ENCODE measurements around the gene C19orf67. TPM values are rescaled to one million over a fixed set of nuclear protein-coding genes. Genes with fewer than 3 reads are reported as not detected.
"Not testable (repeated sequence)": the region's sequence is repeated elsewhere in the genome, so short reads cannot be mapped to it uniquely, and the experiment has no call there.

Gene C19orf67
- total RNA-seq, 1 donor from 2014 or later, result not detected

GRCh38 chr19:14048443-14049153, 37.0 kb downstream of the C19orf67 start:
- DNase-seq (ENCODE audit: low spot score) (peak; percentile 67), ATAC-seq (peak; percentile 49)
- intact Hi-C loops (cut with DNase I), result no loop called here

DNA sequence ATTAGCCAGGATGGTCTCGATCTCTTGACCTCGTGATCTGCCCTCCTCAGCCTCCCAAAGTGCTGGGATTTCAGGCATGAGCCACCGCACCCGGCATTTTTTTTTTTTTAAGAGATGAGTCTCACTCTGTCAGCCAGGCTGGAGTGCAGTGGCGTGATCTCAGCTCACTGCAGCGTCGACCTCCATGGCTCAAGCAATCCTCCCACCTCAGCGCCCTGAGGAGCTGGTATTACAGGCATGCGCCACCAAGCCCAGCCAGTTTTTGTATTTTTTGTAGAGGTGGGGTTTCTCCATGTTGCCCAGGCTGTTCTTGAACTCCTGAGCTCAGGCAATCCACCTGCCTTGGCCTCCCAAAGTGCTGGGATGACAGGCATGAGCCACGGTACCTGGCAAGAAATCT, 37.7 kb downstream of the C19orf67 start:
- ATAC-seq; DNase-seq (ENCODE audit: low spot score); intact Hi-C loops (cut with DNase I): not testable (repeated sequence)

DNA sequence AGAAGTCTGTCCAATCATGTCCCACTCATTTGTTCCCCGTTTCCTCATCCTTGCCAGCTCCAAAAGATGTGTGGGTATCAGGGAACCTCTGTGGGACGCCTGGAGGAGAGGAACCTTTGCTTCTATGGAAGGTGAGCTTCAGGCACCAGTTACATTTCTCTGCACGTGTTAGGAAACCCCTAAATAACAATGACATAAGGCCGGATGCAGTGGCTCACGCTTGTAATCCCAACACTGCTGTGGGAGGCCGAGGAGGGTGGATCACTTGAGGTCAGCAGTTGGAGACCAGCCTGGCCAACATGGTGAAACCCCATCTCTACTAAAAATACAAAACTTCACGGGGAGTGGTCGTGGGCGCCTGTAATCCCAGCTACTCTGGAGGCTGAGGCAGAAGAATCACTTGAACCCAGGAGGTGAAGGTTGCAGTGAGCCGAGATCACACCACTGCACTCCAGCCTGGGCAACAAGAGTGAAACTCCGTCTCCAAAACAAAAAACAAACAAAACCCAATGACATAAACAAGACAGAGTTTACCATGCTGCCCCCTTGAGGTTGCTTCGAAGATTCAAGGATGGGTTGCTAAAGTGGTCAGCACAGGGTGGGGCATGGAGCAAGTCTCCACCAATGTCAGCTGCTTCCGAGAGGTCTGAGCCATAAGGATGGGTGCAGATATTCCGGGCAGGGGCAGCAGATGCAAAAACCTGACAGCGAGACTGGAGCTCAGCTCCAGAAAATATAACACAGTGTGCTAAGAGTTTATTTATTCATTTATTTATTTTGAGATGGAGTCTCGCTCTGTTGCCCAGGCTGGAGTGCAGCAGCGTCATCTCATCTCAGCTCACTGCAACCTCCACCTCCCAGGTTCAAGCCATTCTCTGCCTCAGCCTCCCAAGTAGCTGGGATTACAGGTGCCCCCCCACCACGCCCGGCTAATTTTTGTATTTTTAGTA, 42.6 kb downstream of the C19orf67 start:
- DNase-seq (ENCODE audit: low spot score) (peak; percentile 63), ATAC-seq (peak; percentile 82)
- intact Hi-C loops (cut with DNase I), result not testable (repeated sequence)

GRCh38 chr19:14039181-14039580, 46.4 kb downstream of the C19orf67 start:
- DNase-seq (ENCODE audit: low spot score) (no peak), ATAC-seq (no peak)
- intact Hi-C loops (cut with DNase I), result no loop called here

DNA sequence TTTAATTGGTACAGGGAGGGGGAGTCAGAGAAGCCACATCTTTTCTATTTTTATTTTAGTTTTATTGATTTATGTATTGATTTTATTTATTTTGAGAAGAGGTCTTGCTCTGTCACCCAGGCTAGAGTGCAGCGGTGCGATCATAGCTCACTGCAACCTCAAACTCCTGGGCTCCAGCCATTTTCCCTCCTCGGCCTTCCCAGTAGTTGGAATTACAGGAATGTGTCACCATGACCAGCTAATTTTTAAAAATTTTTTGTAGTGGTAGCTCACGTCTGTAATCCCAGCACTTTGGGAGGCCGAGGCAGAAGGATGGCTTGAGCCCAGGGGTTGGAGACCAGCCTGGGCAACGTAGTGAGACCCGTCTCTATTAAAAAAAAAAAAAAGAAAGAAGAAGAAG, 49.9 kb downstream of the C19orf67 start:
- DNase-seq (ENCODE audit: low spot score) (no peak), ATAC-seq (no peak)
- intact Hi-C loops (cut with DNase I), result no loop called here

- intact Hi-C loops (cut with DNase I), result not testable (repeated sequence)
Measured at GRCh38 chr19:14035159-14035558, 50.4 kb downstream of the C19orf67 start.

DNA sequence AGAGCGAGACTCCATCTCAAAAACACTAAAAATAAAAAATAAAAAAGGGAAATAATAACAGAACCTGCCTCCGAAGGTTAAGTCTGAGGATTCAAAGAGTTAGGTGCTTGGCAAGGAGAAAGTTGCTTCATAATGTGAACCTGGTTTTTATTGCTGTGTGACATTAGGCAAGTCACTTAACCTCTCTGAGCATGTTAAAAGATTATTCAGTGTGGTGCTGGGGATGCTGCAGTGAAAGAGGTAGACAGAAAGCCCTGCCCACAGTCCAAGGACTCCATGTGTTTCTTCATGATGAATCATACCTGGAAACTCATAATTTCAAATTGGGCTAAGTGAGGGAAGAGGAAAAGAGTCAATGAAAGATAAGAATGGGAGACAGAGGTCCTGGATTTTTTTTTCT, 51.6 kb downstream of the C19orf67 start:
- intact Hi-C loops (cut with DNase I), result no loop called here
- ATAC-seq (no peak), DNase-seq (ENCODE audit: low spot score) (no peak)

More at GRCh38 chr19:14035159-14035558, 50.4 kb downstream of the C19orf67 start:
- not testable (repeated sequence) for ATAC-seq; DNase-seq (ENCODE audit: low spot score)

DNA sequence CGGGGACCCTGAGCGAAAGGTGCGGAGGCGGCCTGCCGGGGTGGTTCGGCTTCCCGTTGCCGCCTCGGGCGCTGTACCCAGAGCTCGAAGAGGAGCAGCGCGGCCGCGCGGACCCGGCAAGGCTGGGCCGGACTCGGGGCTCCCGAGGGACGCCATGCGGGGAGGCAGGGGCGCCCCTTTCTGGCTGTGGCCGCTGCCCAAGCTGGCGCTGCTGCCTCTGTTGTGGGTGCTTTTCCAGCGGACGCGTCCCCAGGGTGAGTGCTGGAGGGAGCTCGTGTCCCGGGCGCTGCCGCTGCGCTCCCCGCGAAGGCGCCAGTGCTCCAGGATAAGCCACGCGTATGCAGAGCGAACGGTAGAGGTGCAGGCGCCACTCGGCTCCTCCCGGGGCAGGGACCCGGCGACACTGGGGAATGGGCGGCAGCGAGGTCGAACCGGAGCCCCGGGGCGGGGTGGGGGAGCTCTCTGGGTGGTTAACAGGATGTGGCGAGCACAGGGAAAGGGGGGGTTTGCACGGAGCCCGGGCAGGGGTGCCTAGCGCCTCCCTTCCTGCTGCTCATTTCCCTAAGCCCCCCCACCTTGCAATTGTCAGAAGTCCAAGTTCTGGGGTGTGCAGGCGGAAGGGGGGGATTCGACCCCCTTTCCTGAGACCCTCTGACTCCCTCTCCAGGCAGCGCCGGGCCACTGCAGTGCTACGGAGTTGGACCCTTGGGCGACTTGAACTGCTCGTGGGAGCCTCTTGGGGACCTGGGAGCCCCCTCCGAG, 53.7 kb downstream of the C19orf67 start, which contains the start of gene IL27RA:
IL27RA (plus strand) TSS at position 44 of the 762 bp plus-strand sequence; CDS start at position 155, 111 bp downstream.
- ATAC-seq, result peak; percentile 86
- intact Hi-C loops (cut with DNase I), result no loop called here
- peak; percentile 70 for DNase-seq (ENCODE audit: low spot score)

Other genes with a start within 250 kb of the C19orf67 start
- gene NANOS3, start 208.6 kb downstream of the C19orf67 start, total RNA-seq, result 1.4 TPM
- 3.4 TPM for gene BRME1, start 179.7 kb downstream of the C19orf67 start, total RNA-seq
- gene CC2D1A, start 179.6 kb downstream of the C19orf67 start, total RNA-seq, result 45.3 TPM
- 17.8 TPM for gene PODNL1, start 147.4 kb downstream of the C19orf67 start, total RNA-seq
- 24.7 TPM for gene DCAF15, start 133.3 kb downstream of the C19orf67 start, total RNA-seq
- gene RFX1, start 79.5 kb downstream of the C19orf67 start, total RNA-seq, result 16.1 TPM
- gene RLN3, start 57.6 kb downstream of the C19orf67 start, total RNA-seq, result not detected
- 5.7 TPM for gene IL27RA, start 54.0 kb downstream of the C19orf67 start, total RNA-seq
- 4.5 TPM for gene PALM3, start 23.7 kb downstream of the C19orf67 start, total RNA-seq
- 5.6 TPM for gene MISP3, start 13.0 kb downstream of the C19orf67 start, total RNA-seq
- 22.2 TPM for gene SAMD1, start 5.0 kb upstream of the C19orf67 start, total RNA-seq
- 78.0 TPM for gene PRKACA, start 32.0 kb upstream of the C19orf67 start, total RNA-seq
- gene ASF1B, start 50.8 kb upstream of the C19orf67 start, total RNA-seq, result 0.22 TPM
- gene ADGRL1, start 120.4 kb upstream of the C19orf67 start, total RNA-seq, result 11.8 TPM